ENCODE results near the gene HEY2. TPM values are rescaled to one million over a fixed set of nuclear protein-coding genes. Genes with fewer than 3 reads are reported as not detected.

The HEY2 gene
- total and polyA plus RNA-seq, 2 donors (not counting 3 experiments of a cell fraction or from before 2014, with no cell fraction given), result 0.07 TPM; not detected in 1

- BruUV-seq (replicated peaks), result no TSS peak
- FAIRE-seq, result no peak
- H3K79me2 ChIP-seq (ENCODE audit: control insufficient read depth, insufficient read depth, low read length), result peaks cover 61% of the 10 kb centered on the region
- H3K36me3 ChIP-seq (ENCODE audit: control insufficient read depth in 2 of 2, extremely low read depth in 1 of 2, insufficient read depth in 2 of 2, low read length in 2 of 2), result peaks cover 0 to 2% of the 10 kb centered on the region in 2 experiments
- H3K4me2 ChIP-seq (ENCODE audit: insufficient read depth, low read length), result no peak overlapping the region
- dilution Hi-C loops (cut with MboI; ENCODE audit: extremely low pct_ligation_motif_present, low sequenced_read_pairs) (no loop called here), intact Hi-C loops (cut with micrococcal nuclease) (no loop called here)
- no peak overlapping the region for H3K4me3 ChIP-seq (replicated peaks in 1 of 3; ENCODE audit: insufficient read depth in 1 of 3, low read depth in 1 of 3, low read length in 3 of 3)
- no peak overlapping the region for H3K9ac ChIP-seq (replicated peaks; ENCODE audit: extremely low read depth, insufficient read depth, low read length)
- no peak overlapping the region for H3K27ac ChIP-seq (ENCODE audit: insufficient read depth, low read depth, low read length)
- H4K20me1 ChIP-seq (replicated peaks; ENCODE audit: control insufficient read depth, extremely low read depth, insufficient read depth, low read length), result no peaks in the 10 kb centered on the region
- ChIA-PET CTCF (interaction anchor here (1.0 to 6.1 kb wide), 2 partner anchors 16 to 49 kb away, joined by 3 to 47 read pairs; partner anchors contain the start of gene NCOA7), POLR2A (no interaction called here)
- no peaks in the 10 kb centered on the region for H3K9me3 ChIP-seq (replicated peaks; ENCODE audit: control insufficient read depth, insufficient read depth, low read length)
- H3K9me1 ChIP-seq (replicated peaks; ENCODE audit: control insufficient read depth, extremely low read depth, insufficient read depth, low read length), result no peaks in the 10 kb centered on the region
- no peaks in the 10 kb centered on the region for H3K27me3 ChIP-seq (ENCODE audit: control insufficient read depth in 2 of 2, insufficient read depth in 2 of 2, low read length in 2 of 2)
- TF ChIP-seq POLR2AphosphoS5 (IDR thresholded peaks at IDR 0.05; ENCODE audit: insufficient read depth, low read depth, low read length) (no peak), GATA2 (IDR thresholded peaks at IDR 0.05; ENCODE audit: insufficient read depth, insufficient read length, low read depth, low read length) (no peak), JUN (IDR thresholded peaks at IDR 0.05; ENCODE audit: borderline replicate concordance, insufficient read depth, insufficient read length, low read depth) (no peak), MAX (IDR thresholded peaks at IDR 0.05; ENCODE audit: insufficient read depth, insufficient read length) (no peak), MYC (IDR thresholded peaks at IDR 0.05; ENCODE audit: low read depth, low read length) (no peak), FOS (IDR thresholded peaks at IDR 0.05; ENCODE audit: borderline replicate concordance, insufficient read depth, low read length) (no peak), POLR2A (IDR thresholded peaks at IDR 0.05; ENCODE audit: low read depth, low read length) (no peak), EZH2 (IDR thresholded peaks at IDR 0.05; ENCODE audit: borderline replicate concordance, low read depth, low read length, severe bottlenecking) (no peak)
- TF ChIP-seq, protein P1, sequence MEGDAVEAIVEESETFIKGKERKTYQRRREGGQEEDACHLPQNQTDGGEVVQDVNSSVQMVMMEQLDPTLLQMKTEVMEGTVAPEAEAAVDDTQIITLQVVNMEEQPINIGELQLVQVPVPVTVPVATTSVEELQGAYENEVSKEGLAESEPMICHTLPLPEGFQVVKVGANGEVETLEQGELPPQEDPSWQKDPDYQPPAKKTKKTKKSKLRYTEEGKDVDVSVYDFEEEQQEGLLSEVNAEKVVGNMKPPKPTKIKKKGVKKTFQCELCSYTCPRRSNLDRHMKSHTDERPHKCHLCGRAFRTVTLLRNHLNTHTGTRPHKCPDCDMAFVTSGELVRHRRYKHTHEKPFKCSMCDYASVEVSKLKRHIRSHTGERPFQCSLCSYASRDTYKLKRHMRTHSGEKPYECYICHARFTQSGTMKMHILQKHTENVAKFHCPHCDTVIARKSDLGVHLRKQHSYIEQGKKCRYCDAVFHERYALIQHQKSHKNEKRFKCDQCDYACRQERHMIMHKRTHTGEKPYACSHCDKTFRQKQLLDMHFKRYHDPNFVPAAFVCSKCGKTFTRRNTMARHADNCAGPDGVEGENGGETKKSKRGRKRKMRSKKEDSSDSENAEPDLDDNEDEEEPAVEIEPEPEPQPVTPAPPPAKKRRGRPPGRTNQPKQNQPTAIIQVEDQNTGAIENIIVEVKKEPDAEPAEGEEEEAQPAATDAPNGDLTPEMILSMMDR (IDR thresholded peaks at IDR 0.05; ENCODE audit: extremely low read depth in 1 of 2, insufficient read depth in 1 of 2, low read depth in 1 of 2, low read length in 2 of 2), result no peak
- peaks cover 33% of the 10 kb centered on the region for H3K4me1 ChIP-seq (ENCODE audit: control insufficient read depth, extremely low read depth, insufficient read depth, low read length)
- H2AFZ ChIP-seq (ENCODE audit: low read depth, low read length), result no peak overlapping the region
- DNase-seq (ENCODE audit: low read depth, low spot score), result no peak
Observed at GRCh38 chr6:125808591-125808990, 59.2 kb downstream of the HEY2 start.

Measured in endothelial cell of umbilical vein (primary cell).